Measurements from ENCODE around the gene CSF3.

CSF3 gene

GRCh38 chr17:40022961-40023541 lies 7.8 kb downstream of the CSF3 start:
- H4K20me1 ChIP-seq: no peaks in the 10 kb centered on the region
- peaks cover 93% of the 10 kb centered on the region for H3K36me3 ChIP-seq
- no peaks in the 10 kb centered on the region for H3K27me3 ChIP-seq
- H3K9me3 ChIP-seq: no peaks in the 10 kb centered on the region
- no peak overlapping the region for H3K9ac ChIP-seq
- no peak overlapping the region for H3K27ac ChIP-seq
- no peak overlapping the region for H3K4me2 ChIP-seq
- TF ChIP-seq Cebpa-rat (IDR thresholded peaks at IDR 0.05): no peak
- H3K4me1 ChIP-seq: no peaks in the 10 kb centered on the region
- H3K4me3 ChIP-seq: no peak overlapping the region

- peaks cover 99% of the 10 kb centered on the region for H3K36me3 ChIP-seq
- no peaks in the 10 kb centered on the region for H3K4me1 ChIP-seq
- H3K9me3 ChIP-seq: no peaks in the 10 kb centered on the region
- no peak overlapping the region for H3K4me2 ChIP-seq
- no peak overlapping the region for H3K27ac ChIP-seq
- no peaks in the 10 kb centered on the region for H4K20me1 ChIP-seq
- H3K4me3 ChIP-seq: no peak overlapping the region
- H3K9ac ChIP-seq: no peak overlapping the region
- H3K27me3 ChIP-seq: no peaks in the 10 kb centered on the region
- no peak for TF ChIP-seq Cebpa-rat (IDR thresholded peaks at IDR 0.05)
Observed at GRCh38 chr17:40023590-40024292, 8.5 kb downstream of the CSF3 start.

DNA sequence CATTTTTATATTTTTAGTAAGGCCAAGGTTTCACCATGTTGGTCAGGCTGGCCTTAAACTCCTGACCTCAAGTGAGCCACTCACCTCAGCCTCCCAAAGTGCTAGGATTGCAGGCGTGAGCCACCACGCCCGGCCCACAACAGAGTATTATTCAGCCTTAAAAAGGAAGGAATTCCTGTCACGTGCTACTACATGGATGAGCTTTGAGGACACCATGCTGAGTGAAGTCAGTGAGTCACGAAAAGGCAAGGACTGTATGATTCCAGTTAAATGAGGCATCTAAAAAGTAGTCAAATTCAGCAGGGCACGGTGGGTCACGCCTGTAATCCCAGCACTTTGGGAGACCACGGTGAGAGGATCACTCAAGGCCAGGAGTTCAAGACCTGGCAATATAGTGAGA lies 9.7 kb downstream of the CSF3 start:
- TF ChIP-seq Cebpa-rat (IDR thresholded peaks at IDR 0.05): no peak
- Histone ChIP-seq H3K9ac (no peak overlapping the region), H3K27ac (no peak overlapping the region), H3K36me3 (peaks cover 99% of the 10 kb centered on the region), H3K27me3 (no peaks in the 10 kb centered on the region), H4K20me1 (no peaks in the 10 kb centered on the region), H3K4me2 (no peak overlapping the region), H3K9me3 (no peaks in the 10 kb centered on the region), H3K4me1 (no peaks in the 10 kb centered on the region), H3K4me3 (no peak overlapping the region)

DNA sequence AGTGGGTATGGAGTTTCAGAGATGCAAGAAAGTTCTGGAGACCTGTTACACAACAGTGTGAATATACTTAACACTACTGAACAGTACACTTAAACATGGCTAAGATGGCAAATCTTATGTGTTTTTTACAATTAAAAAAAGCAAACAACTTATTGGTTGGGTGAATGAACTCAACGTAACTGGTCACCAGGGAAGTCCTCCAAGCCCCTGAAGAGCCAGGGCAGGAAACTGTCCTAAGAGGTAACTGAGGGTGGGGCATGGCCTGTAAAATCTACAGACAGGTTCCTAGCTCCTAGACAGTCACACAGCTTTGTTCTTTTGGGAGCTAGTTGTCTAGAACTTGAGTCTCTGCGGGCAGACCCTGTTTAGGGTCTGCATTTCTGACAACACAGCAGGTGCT lies 10.3 kb downstream of the CSF3 start:
- Histone ChIP-seq H3K4me1 (peaks cover under 1% of the 10 kb centered on the region; the same call in 1 of the 2 replicates), H3K9ac (peak overlapping the region; percentile 9; the same call in 1 of the 2 replicates), H3K9me3 (no peaks in the 10 kb centered on the region), H3K27ac (no peak overlapping the region), H3K4me2 (no peak overlapping the region), H4K20me1 (no peaks in the 10 kb centered on the region), H3K4me3 (no peak overlapping the region), H3K36me3 (peaks cover 99% of the 10 kb centered on the region), H3K27me3 (no peaks in the 10 kb centered on the region)
- no peak for TF ChIP-seq Cebpa-rat (IDR thresholded peaks at IDR 0.05)

- H3K4me3 ChIP-seq: no peak overlapping the region
- peaks cover 7% of the 10 kb centered on the region for H3K4me1 ChIP-seq
- H3K4me2 ChIP-seq: no peak overlapping the region
- H3K27ac ChIP-seq: no peak overlapping the region
- peaks cover 99% of the 10 kb centered on the region for H3K36me3 ChIP-seq
- TF ChIP-seq Cebpa-rat (IDR thresholded peaks at IDR 0.05): no peak
- H3K27me3 ChIP-seq: no peaks in the 10 kb centered on the region
- H4K20me1 ChIP-seq: no peaks in the 10 kb centered on the region
- H3K9me3 ChIP-seq: no peaks in the 10 kb centered on the region
- no peak overlapping the region; the same call in 1 of the 2 replicates for H3K9ac ChIP-seq
Observed at GRCh38 chr17:40025991-40026815, 11.0 kb downstream of the CSF3 start.

DNA sequence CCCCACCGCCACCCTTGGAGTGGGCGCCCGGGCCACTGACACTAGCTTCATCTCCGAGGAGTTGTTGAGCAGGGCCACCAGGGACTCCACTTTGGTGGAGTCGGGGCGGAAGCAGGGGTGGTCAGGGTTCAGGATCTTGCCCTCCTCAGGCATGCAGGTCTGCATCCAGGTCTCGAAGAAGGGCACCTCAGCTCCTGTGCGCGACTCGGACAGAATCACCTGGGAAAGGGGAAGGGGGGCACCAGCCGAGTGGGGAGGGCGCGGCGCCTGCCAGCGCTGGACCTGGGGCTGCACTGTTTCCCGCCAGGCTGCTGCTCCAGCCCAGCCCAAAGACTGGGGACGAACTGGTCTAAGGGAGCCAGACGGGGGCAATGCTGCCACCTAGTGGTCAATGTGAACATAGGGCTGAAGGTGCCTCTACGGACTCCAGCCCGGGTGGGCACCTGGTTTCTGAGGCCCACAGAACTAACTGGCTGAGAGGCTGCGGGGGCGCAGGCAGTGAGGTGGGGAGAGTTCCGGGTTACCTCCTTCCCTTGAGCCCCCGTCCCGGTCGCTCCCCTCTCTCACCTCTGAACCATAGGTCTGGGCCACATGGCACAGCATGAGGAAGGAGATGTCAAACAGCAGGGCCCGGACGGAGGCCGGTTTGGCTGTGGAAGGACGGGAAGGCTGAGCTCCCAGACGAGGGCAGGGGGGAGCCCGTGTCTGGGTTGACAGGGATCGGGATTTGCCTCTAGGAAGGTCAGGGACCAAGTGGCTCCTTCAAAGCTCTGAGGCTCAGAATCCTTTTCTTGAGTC lies 11.8 kb downstream of the CSF3 start:
- H3K36me3 ChIP-seq: peaks cover 99% of the 10 kb centered on the region

GRCh38 chr17:40027614-40028012 lies 12.4 kb downstream of the CSF3 start:
- H3K4me2 ChIP-seq: no peak overlapping the region
- TF ChIP-seq Cebpa-rat (IDR thresholded peaks at IDR 0.05): no peak
- 0 out of 2 replicates have a peak overlapping the region, but pooled peaks have one; percentile 29 for H3K9ac ChIP-seq
- no peaks in the 10 kb centered on the region for H3K9me3 ChIP-seq
- no peaks in the 10 kb centered on the region for H3K27me3 ChIP-seq
- H3K4me1 ChIP-seq: peaks cover 18% of the 10 kb centered on the region
- H3K4me3 ChIP-seq: no peak overlapping the region
- H3K27ac ChIP-seq: no peak overlapping the region
- H4K20me1 ChIP-seq: no peaks in the 10 kb centered on the region
- peaks cover 99% of the 10 kb centered on the region for H3K36me3 ChIP-seq

More for the DNA sequence above, 11.8 kb downstream of the CSF3 start:
- H3K27me3 ChIP-seq: no peaks in the 10 kb centered on the region
- H3K4me3 ChIP-seq: no peak overlapping the region
- H4K20me1 ChIP-seq: no peaks in the 10 kb centered on the region
- H3K27ac ChIP-seq: no peak overlapping the region
- no peak overlapping the region for H3K4me2 ChIP-seq
- no peaks in the 10 kb centered on the region for H3K9me3 ChIP-seq
- H3K4me1 ChIP-seq: peaks cover 15% of the 10 kb centered on the region
- no peak overlapping the region for H3K9ac ChIP-seq
- no peak for TF ChIP-seq Cebpa-rat (IDR thresholded peaks at IDR 0.05)

DNA sequence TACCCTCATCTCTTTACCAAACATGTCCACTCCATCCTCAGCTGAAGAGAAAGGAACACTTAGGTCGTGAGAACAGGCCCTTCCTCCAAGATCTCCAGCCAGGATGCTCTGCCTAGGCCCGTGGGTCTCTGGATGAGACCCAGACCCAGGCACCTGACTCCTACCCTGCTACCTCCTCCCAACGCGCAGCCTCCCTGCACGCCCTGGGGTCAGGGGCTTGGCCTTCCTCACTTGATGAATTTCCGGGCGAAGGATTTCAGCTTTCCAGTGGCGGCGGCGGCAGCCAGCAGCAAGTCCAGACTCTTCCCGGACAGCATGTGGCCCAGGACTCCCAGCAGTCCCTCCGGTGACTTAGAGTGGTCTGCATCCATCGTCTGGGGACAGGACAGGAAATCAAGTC lies 13.4 kb downstream of the CSF3 start:
- TF ChIP-seq Cebpa-rat (IDR thresholded peaks at IDR 0.05): no peak
- Histone ChIP-seq H4K20me1 (no peaks in the 10 kb centered on the region), H3K4me1 (peaks cover 18% of the 10 kb centered on the region), H3K9me3 (no peaks in the 10 kb centered on the region), H3K27ac (no peak overlapping the region), H3K4me2 (no peak overlapping the region), H3K36me3 (peaks cover 99% of the 10 kb centered on the region), H3K9ac (no peak overlapping the region), H3K27me3 (no peaks in the 10 kb centered on the region), H3K4me3 (no peak overlapping the region)

GRCh38 chr17:40031706-40032105 lies 16.5 kb downstream of the CSF3 start:
- Histone ChIP-seq H3K27ac (peak overlapping the region; percentile 35; the same call in 1 of the 2 replicates), H3K4me3 (no peak overlapping the region), H4K20me1 (no peaks in the 10 kb centered on the region), H3K27me3 (no peaks in the 10 kb centered on the region), H3K9me3 (no peaks in the 10 kb centered on the region), H3K9ac (peak overlapping the region; percentile 38; the same call in 1 of the 2 replicates), H3K36me3 (peaks cover 99% of the 10 kb centered on the region), H3K4me1 (peaks cover 18% of the 10 kb centered on the region), H3K4me2 (peak overlapping the region; percentile 24; the same call in 1 of the 2 replicates)
- no peak for TF ChIP-seq Cebpa-rat (IDR thresholded peaks at IDR 0.05)
